Measurements from ENCODE around the gene COQ2.

DNA sequence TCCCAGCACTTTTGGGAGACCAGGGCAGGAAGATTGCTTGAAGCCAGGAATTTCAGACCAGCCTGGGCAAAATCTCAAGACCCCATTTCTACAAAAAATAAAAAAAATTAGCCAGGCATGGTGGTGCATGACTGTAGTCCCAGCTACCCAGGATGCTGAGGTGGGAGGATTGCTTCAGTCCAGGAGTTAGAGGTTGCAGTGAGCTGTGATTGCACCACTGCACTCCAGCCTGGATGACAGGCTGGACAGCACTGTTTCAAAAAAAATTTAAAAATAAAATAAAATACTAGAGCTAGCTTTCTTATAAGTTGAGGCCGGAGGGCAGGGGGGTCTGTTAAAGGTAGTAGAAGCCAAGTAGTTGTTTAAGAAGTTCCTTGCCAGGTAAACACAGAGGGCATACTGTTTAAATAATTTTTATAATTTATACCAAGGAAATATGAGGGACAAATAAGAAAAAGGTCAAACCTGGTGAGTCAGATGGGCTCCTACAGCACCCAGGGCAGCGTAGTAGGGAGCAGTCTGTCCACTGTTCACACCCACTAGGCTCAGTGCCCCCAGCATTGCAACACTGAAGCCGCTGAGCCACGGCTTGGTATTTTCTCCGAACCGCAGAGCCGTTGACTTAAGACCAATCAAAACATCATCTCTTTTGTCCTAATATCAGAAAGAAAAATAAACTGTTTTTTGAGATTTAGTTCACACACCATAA, 17.3 kb downstream of the COQ2 start:
- TF ChIP-seq, protein P1, sequence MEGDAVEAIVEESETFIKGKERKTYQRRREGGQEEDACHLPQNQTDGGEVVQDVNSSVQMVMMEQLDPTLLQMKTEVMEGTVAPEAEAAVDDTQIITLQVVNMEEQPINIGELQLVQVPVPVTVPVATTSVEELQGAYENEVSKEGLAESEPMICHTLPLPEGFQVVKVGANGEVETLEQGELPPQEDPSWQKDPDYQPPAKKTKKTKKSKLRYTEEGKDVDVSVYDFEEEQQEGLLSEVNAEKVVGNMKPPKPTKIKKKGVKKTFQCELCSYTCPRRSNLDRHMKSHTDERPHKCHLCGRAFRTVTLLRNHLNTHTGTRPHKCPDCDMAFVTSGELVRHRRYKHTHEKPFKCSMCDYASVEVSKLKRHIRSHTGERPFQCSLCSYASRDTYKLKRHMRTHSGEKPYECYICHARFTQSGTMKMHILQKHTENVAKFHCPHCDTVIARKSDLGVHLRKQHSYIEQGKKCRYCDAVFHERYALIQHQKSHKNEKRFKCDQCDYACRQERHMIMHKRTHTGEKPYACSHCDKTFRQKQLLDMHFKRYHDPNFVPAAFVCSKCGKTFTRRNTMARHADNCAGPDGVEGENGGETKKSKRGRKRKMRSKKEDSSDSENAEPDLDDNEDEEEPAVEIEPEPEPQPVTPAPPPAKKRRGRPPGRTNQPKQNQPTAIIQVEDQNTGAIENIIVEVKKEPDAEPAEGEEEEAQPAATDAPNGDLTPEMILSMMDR (IDR thresholded peaks at IDR 0.05), result no peak
- no peak for TF ChIP-seq POLR2A (IDR thresholded peaks at IDR 0.05)
